DMS 273 treated with DMSO at 0.1 percent for 48 hours (cell line): ENCODE results near the gene OR1L8.
"Not testable (repeated sequence)": the region's sequence is repeated elsewhere in the genome, so short reads cannot be mapped to it uniquely, and the experiment has no call there.

Source experiments
- DNase-seq: peaks from one replicate; lab custom pipeline; 2025; lab: John Stamatoyannopoulos, UW

The OR1L8 gene

GRCh38 chr9:122583284-122583683, at the start of gene OR1L8:
Gene OR1L8, minus strand, starts transcription at chr9:122583384. Its CDS starts 14,907 bp downstream, at chr9:122568477.
- not testable (repeated sequence) for DNase-seq

GRCh38 chr9:122619996-122620395, 36.8 kb upstream of the OR1L8 start:
- DNase-seq = no peak

GRCh38 chr9:122614362-122614761, 31.2 kb upstream of the OR1L8 start, which contains the start of gene OR1Q1:
Gene OR1Q1, plus strand, starts transcription at chr9:122614738. Its CDS starts 0 bp downstream, at chr9:122614738.
- no peak for DNase-seq

GRCh38 chr9:122609804-122610203, 26.6 kb upstream of the OR1L8 start:
- DNase-seq = no peak

GRCh38 chr9:122606587-122606986, 23.4 kb upstream of the OR1L8 start:
- no peak for DNase-seq

- DNase-seq = no peak
Observed at GRCh38 chr9:122605691-122606090, 22.5 kb upstream of the OR1L8 start.

GRCh38 chr9:122580360-122580759, 2.8 kb downstream of the OR1L8 start:
- no peak for DNase-seq

GRCh38 chr9:122579874-122580273, 3.3 kb downstream of the OR1L8 start:
- no peak for DNase-seq

- no peak for DNase-seq
Observed at GRCh38 chr9:122572456-122572855, 10.7 kb downstream of the OR1L8 start.

- no peak for DNase-seq
Observed at GRCh38 chr9:122567901-122568300, 15.3 kb downstream of the OR1L8 start.

- no peak for DNase-seq
Observed at GRCh38 chr9:122562134-122562760, 20.9 kb downstream of the OR1L8 start.

GRCh38 chr9:122561446-122561845, 21.7 kb downstream of the OR1L8 start:
- no peak for DNase-seq

- DNase-seq = no peak
Observed at GRCh38 chr9:122552812-122553211, 30.4 kb downstream of the OR1L8 start, which contains the start of gene OR1N2. Gene OR1N2, plus strand, starts transcription at chr9:122553112. Its CDS starts 100 bp downstream, at chr9:122553212.

GRCh38 chr9:122551371-122551770, 31.8 kb downstream of the OR1L8 start:
- no peak for DNase-seq

GRCh38 chr9:122546196-122546595, 37.0 kb downstream of the OR1L8 start:
- DNase-seq = no peak

- DNase-seq = no peak
Observed at GRCh38 chr9:122538757-122539156, 44.4 kb downstream of the OR1L8 start.

- not testable (repeated sequence) for DNase-seq
Observed at GRCh38 chr9:122537066-122537465, 46.1 kb downstream of the OR1L8 start.

GRCh38 chr9:122536134-122536533, 47.0 kb downstream of the OR1L8 start:
- no peak for DNase-seq

GRCh38 chr9:122531157-122531556, 52.0 kb downstream of the OR1L8 start:
- DNase-seq = not testable (repeated sequence)

- no peak for DNase-seq
Observed at GRCh38 chr9:122527193-122527592, 56.0 kb downstream of the OR1L8 start, which contains the start of gene OR1N1. Gene OR1N1, minus strand, starts transcription at chr9:122527293. Its CDS starts 0 bp downstream, at chr9:122527293.

- no peak for DNase-seq
Observed at GRCh38 chr9:122526602-122527001, 56.6 kb downstream of the OR1L8 start.

GRCh38 chr9:122519376-122519775, 63.8 kb downstream of the OR1L8 start:
- DNase-seq = no peak

- no peak for DNase-seq
Observed at GRCh38 chr9:122518841-122519240, 64.3 kb downstream of the OR1L8 start, which contains the start of gene OR1J4. Gene OR1J4, plus strand, starts transcription at chr9:122519141. Its CDS starts 0 bp downstream, at chr9:122519141.

GRCh38 chr9:122518226-122518625, 65.0 kb downstream of the OR1L8 start:
- DNase-seq = no peak
